Neural progenitor cell (in vitro differentiated cells): Measurements from ENCODE around the gene FARP2.

Experiments
- CTCF ChIP-seq: fragments of 200-600 bp; sonication (generic); IDR thresholded peaks from 2 replicates; pipeline ENCODE4 v1.5.1; 2017; ENCODE audit warnings: antibody characterized with exemption, mild to moderate bottlenecking
- EZH2 ChIP-seq: fragments of 200-600 bp; sonication (generic); IDR thresholded peaks from 2 replicates; pipeline ENCODE4 v1.6.1; 2017; ENCODE audit warnings: antibody characterized with exemption, mild to moderate bottlenecking, moderate library complexity
- EZH2phosphoT487 ChIP-seq: fragments of 200-600 bp; sonication (generic); IDR thresholded peaks from 2 replicates; pipeline ENCODE4 v1.6.1; 2017; ENCODE audit warnings: antibody characterized with exemption

DNA sequence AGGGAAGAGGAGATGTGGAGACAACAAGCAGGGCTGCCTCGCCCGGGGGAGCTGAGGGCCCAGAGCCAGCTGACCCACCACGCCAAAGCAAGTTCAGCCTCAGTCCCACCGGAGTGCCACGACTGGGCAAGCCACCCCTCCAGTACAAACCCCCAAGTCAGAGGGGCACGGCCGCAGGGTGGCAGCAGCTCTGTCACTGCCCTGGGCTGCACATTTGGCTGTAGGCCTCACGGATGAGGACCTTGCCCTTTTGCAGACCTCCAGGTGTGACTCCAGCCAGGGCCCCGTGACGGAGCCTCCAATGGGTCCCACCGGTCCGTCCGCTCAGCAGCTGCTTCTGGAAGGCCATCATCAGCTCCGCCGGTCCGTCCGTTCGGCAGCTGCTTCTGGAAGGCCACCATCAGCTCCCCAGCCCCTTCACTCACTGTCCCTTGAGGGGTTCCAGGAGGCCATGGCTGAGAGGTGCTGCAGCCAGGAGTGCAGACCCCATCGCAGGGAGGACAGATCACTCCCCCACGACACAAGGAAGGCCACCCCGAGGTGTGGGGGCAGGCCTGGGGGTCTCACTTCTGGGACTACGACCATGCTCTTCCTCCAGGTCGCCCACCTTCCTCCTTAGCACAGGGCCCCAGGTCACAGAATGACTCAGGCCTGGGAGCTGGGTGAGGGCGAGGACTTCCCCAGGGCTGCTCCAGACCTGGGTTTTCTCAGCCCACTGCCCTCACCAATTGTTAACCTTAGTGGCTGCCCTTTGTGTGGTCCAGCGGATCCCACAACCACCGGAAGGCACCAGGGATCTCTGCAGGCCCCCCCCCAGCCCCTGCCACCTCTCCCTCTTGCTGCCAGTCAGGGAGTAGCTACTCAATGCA lies 176.9 kb downstream of the FARP2 start:
- TF ChIP-seq CTCF (no peak), EZH2phosphoT487 (no peak), EZH2 (no peak)
